Esophagus squamous epithelium (tissue), 5 donors: ENCODE results near the gene TMEM131L. TPM values are rescaled to one million over a fixed set of nuclear protein-coding genes. Genes with fewer than 3 reads are reported as not detected.

Experiments used
- DNase-seq: peaks from one replicate; lab custom pipeline; 2025; lab: John Stamatoyannopoulos, UW
- H3K27ac ChIP-seq, 4 donors: fragments of 200-600 bp; sonication (generic); one replicate each; pipeline ENCODE4 v1.5.1; 2016 to 2019; ENCODE audit warnings: mild to moderate bottlenecking in 1 of 4
- H3K27me3 ChIP-seq, 4 donors: fragments of 200-600 bp; sonication (generic); 1 replicate in 3 of 4; 2 replicates in 1 of 4; pipeline versions ENCODE4 v1.5.1 to v1.6.0; 2017 to 2021; ENCODE audit warnings: antibody characterized with exemption in 1 of 4
- H3K36me3 ChIP-seq, 3 donors: fragments of 200-600 bp; sonication (generic); one replicate each; pipeline ENCODE4 v1.5.1; 2016 to 2019
- H3K4me1 ChIP-seq, 3 donors: fragments of 200-600 bp; sonication (generic); one replicate each; pipeline ENCODE4 v1.5.1; 2017 to 2019
- H3K4me3 ChIP-seq, 4 donors: fragments of 200-600 bp; sonication (generic); 1 replicate in 3 of 4; 2 replicates in 1 of 4; pipeline ENCODE4 v1.5.1; 2016 to 2019; ENCODE audit warnings: mild to moderate bottlenecking in 2 of 4, moderate library complexity in 1 of 4
- H3K9me3 ChIP-seq, 3 donors: fragments of 200-600 bp; sonication (generic); one replicate each; pipeline ENCODE4 v1.5.1; 2016 to 2019
- CTCF ChIP-seq, 6 experiments: fragments of 450-650 bp in 4 of 6; fragments of 200-600 bp in 2 of 6; sonication (generic) in 2 of 6; IDR thresholded peaks; one replicate each; pipeline ENCODE4 v1.5.1; 2016 to 2019; ENCODE audit warnings: antibody characterized with exemption in 6 of 6, mild to moderate bottlenecking in 4 of 6, moderate library complexity in 4 of 6
- POLR2A ChIP-seq, 4 donors: fragments of 450-650 bp; IDR thresholded peaks; one replicate each; pipeline ENCODE4 v1.6.1; 2017; ENCODE audit warnings: antibody characterized with exemption in 4 of 4, mild to moderate bottlenecking in 4 of 4, moderate library complexity in 3 of 4
- WGBS, 2 donors: methylation state at CpG; one replicate each; pipeline ENCODE4 v1.1.5; 2018; 5-methylcytosine and 5-hydroxymethylcytosine counted together
- intact Hi-C: fragments of 100-400 bp; cut with DNase I; formaldehyde crosslinking; loops from one replicate; pipeline ENCODE4 v1.15.0; 2022
- total RNA-seq, 4 donors: library from RNA; depleted of rRNA; stranded (reverse); fragments of >200 nt; gene quantifications; one replicate each; pipeline ENCODE4 v1.1.0, GENCODE V29; 2016
- donor health status: DM: yes; HTN: yes; CAD: no.

TMEM131L gene
- total RNA-seq, 4 donors from 2014 or later: 9.2 to 14.7 (median 12.4) TPM

- H3K4me1 ChIP-seq: peaks cover 10 to 69% (median 20%) of the 10 kb centered on the region in 3 donors
- H3K27me3 ChIP-seq: no peaks in the 10 kb centered on the region
- H3K4me3 ChIP-seq: no peak overlapping the region
- no peak for TF ChIP-seq CTCF (IDR thresholded peaks at IDR 0.05)
- no peak for TF ChIP-seq POLR2A (IDR thresholded peaks at IDR 0.05)
- 44 to 50% methylated on average over 1 of the region's 1 CpG for WGBS, 2 donors
- peak overlapping the region in 3 of 4 donors; percentile 59 to 71 (median 67) for H3K27ac ChIP-seq
- H3K9me3 ChIP-seq: no peaks in the 10 kb centered on the region
- H3K36me3 ChIP-seq: peaks cover 0 to 10% (median 0%) of the 10 kb centered on the region in 3 donors
- intact Hi-C loops: no loop called here
- no peak for DNase-seq
Observed at GRCh38 chr4:153519687-153520086, 53.5 kb downstream of the TMEM131L start.

GRCh38 chr4:153520227-153520626, 54.1 kb downstream of the TMEM131L start:
- WGBS, 2 donors: 89 to 96% methylated on average over 3 to 4 of the region's 4 CpGs
- DNase-seq: no peak
- Histone ChIP-seq H3K9me3 (no peaks in the 10 kb centered on the region), H3K36me3 (peaks cover 0 to 10% (median 0%) of the 10 kb centered on the region in 3 donors), H3K4me1 (peaks cover 10 to 72% (median 21%) of the 10 kb centered on the region in 3 donors), H3K27me3 (no peaks in the 10 kb centered on the region), H3K4me3 (no peak overlapping the region), H3K27ac (peak overlapping the region in 2 of 4 donors; percentile 67 to 71)
- TF ChIP-seq POLR2A (IDR thresholded peaks at IDR 0.05): no peak
- no peak for TF ChIP-seq CTCF (IDR thresholded peaks at IDR 0.05)
- intact Hi-C loops: no loop called here

GRCh38 chr4:153520801-153521329, 54.7 kb downstream of the TMEM131L start:
- WGBS, 2 donors: 62 to 72% methylated on average over 7 to 8 of the region's 8 CpGs
- Histone ChIP-seq H3K27ac (peak overlapping the region in 1 of 4 donors; percentile 67), H3K4me1 (peaks cover 10 to 72% (median 21%) of the 10 kb centered on the region in 3 donors), H3K4me3 (no peak overlapping the region), H3K27me3 (no peaks in the 10 kb centered on the region), H3K9me3 (no peaks in the 10 kb centered on the region), H3K36me3 (peaks cover 0 to 10% (median 0%) of the 10 kb centered on the region in 3 donors)
- TF ChIP-seq POLR2A (IDR thresholded peaks at IDR 0.05): no peak
- no peak for TF ChIP-seq CTCF (IDR thresholded peaks at IDR 0.05)
- no peak for DNase-seq
- intact Hi-C loops: no loop called here

GRCh38 chr4:153521478-153521877, 55.3 kb downstream of the TMEM131L start:
- DNase-seq: no peak
- no peak overlapping the region for H3K4me3 ChIP-seq
- H3K9me3 ChIP-seq: no peaks in the 10 kb centered on the region
- H3K36me3 ChIP-seq: peaks cover 0 to 9% (median 0%) of the 10 kb centered on the region in 3 donors
- H3K27ac ChIP-seq: no peak overlapping the region
- no peak for TF ChIP-seq POLR2A (IDR thresholded peaks at IDR 0.05)
- TF ChIP-seq CTCF (IDR thresholded peaks at IDR 0.05): no peak
- peaks cover 10 to 72% (median 21%) of the 10 kb centered on the region in 3 donors for H3K4me1 ChIP-seq
- WGBS, 2 donors: 87 to 94% methylated on average over 10 of the region's 10 CpGs
- H3K27me3 ChIP-seq: no peaks in the 10 kb centered on the region
- intact Hi-C loops: no loop called here

GRCh38 chr4:153521999-153522801, 56.0 kb downstream of the TMEM131L start:
- intact Hi-C loops: no loop called here
- peak overlapping the region in 3 of 4 donors; percentile 17 to 58 (median 33) for H3K27ac ChIP-seq
- no peak for TF ChIP-seq CTCF (IDR thresholded peaks at IDR 0.05)
- TF ChIP-seq POLR2A (IDR thresholded peaks at IDR 0.05): no peak
- no peak for DNase-seq
- no peaks in the 10 kb centered on the region for H3K27me3 ChIP-seq
- WGBS, 2 donors: 68 to 72% methylated on average over 16 to 17 of the region's 17 CpGs
- no peak overlapping the region for H3K4me3 ChIP-seq
- no peaks in the 10 kb centered on the region for H3K9me3 ChIP-seq
- peaks cover 8 to 73% (median 21%) of the 10 kb centered on the region in 3 donors for H3K4me1 ChIP-seq
- H3K36me3 ChIP-seq: peaks cover 0 to 2% (median 0%) of the 10 kb centered on the region in 3 donors
